Activated CD4-positive, alpha-beta T cell treated with anti-CD3 and anti-CD28 coated beads, Interleukin-10, Interleukin-2, amounts not matched to agents 100 ng/mL and 50 ng/mL, durations not matched to agents 16 hours and 8 hours (primary cell): ENCODE results near the gene COLEC12.
"Not testable (repeated sequence)": the region's sequence is repeated elsewhere in the genome, so short reads cannot be mapped to it uniquely, and the experiment has no call there.

ENCODE experiments used
- DNase-seq: peaks from one replicate; pipeline ENCODE4 v3.0.0-alpha.2; 2020

Gene COLEC12

DNA sequence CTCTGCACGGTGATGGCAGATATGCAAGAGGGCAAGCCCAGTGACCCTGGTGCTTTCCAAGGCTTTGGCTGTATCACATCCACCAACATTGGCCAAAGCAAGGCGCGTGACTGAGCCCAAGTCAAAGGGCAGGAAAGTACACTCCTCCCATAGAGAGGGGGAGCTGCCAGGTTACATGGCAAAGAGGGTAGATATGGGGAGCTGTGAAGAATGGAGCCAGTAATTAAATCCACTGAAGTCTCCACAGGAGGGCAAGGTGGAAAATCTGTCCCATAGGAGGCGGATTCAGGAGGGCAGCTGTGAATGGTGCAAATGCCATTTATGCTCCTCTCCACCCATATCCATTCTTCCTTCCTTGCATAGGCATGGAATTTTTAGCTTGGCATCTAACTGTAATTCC is 188.1 kb downstream of the COLEC12 start:
- DNase-seq = no peak

DNA sequence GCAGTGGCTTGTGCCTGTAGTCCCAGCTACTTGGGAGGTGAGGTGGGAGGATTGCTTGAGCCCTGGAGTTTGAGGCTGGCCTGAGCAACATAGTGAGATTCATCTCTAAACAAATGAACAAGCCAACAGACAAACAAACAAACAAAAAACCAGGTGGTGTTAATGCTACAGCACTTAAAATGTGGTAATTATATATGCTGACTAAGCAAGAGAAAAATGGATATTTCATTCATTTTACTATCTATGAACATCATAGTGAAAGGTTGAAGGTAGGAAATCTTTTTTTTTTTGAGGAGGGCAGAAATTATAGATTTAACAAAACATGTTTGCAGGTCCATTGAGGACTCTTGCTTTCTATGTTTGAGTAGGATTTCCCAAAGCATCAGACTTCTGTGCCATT is 190.5 kb downstream of the COLEC12 start:
- DNase-seq = no peak

DNA sequence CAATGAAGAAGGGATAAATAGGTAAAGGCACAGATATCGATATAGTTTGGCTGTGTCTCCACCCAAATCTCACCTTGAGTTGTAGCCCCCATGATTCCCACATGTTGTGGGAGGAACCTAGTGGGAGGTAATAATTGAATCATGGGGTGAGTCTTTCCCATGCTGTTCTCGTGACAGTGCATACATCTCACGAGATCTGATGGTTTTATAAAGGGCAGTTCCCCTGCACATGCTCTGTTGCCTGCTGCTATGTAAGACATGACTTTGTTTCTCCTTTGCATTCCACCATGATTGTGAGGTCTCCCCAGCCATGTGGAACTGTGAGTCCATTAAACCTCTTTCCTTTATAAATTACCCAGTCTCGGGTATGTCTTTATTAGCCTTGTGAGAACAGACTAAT is 192.4 kb downstream of the COLEC12 start:
- not testable (repeated sequence) for DNase-seq

DNA sequence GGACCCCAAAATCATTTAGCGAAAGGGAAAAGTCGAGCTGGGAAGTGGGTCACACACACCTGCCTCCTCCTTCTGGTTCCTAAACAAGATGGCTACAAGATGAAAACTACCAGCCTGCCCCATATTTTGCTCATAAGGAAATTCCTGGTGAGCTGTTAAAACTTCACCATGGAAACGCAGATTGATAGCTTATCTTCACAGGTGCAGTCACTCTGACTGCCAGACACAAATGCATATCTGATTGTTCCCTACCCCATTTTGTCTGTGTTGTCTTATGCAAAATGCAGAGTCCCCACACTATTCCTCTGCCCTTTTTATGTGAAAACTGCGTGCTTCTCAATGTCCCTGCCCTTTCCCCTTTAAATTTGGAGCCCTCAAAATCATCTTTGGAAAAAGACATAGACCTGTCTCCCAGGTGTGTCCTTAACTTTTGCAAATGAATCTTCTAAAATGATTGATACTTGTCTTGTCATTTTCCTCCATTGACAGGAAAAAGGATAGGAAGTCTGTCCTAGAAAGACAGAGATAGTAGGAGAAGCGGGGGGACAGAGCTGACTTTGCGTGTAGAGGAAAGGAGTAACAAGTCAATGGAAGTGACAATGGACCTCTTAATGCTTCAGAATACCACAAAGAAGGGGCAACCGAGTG is 193.8 kb downstream of the COLEC12 start:
- no peak for DNase-seq

DNA sequence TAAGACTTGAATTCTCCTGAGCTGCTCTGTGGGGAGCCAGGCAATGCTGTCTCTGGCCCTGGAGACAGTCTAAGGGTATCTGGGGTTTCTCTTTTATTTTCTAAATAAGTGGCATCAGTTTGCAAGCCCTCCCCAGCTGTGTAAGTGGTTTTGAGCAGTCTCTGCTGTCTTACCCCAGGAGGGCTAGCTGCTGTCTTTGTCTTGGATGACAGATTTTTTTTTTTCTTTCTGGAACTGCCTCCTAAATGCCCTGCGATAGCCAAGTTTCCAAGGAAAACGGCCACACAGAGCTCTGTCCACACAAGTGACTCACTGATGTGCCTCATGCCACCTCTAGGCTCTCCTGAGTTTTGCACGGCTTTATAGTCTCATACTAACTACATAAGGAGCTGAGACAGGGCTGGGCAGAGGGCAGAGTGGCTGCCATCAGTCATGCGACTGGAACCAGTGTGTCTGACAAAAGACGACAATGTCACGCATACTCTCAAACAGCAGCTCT is 195.4 kb downstream of the COLEC12 start:
- DNase-seq = no peak

DNA sequence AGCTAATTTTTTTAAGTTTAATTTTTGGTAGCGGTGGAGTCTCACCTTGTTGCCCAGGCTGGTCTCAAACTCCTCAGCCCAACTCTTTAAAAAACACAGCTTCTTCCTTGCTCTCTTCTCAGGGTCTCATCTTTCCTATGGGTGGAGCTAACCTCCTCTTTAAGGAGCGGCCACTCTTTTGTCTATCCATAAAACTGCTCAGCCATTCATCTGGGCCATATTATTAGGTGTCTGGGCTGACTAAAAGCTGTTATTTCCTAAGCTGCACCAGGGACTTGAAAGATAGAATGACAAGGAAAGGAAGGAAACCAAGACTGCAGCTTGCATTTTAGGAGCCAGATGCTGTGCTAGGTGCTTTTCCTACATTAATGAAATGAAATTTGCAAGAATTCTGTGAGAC is 196.9 kb downstream of the COLEC12 start:
- DNase-seq = no peak

DNA sequence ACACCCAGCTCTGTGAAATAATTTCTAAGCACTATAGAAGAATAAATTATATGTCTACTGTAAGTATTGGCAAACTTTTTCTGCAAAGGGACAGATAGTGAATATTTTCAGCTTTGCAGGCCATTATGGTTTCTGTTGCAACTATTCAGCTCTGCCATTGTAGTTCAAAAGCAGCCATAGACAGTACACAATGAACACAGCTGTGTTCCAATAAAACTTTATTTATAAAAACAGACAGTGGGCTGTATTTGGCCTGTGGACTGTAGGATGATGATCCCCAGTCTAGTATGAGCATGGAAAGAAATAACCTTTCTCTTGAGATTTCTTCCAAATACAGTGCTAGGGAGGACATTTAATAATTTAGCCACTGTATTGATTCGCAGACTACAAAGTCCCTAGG is 197.5 kb downstream of the COLEC12 start:
- no peak for DNase-seq

DNA sequence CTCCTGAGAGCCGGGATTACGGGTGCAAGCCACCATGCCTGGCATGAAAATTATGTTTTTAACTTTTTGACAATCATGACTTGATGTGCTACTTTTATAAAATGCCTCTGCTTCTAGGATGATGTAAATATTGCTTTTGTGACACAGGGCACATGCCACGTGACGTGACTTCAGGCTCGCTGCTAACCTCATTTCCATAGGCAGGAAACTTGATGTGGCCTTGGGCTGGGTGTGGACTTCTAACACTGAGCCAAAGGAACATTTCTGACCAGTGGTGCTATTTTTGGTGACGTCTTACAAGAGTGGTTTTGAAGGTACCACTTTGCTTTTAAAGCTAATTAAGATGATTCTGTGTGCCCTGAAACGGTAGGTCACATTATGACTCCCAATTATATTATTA is 198.4 kb downstream of the COLEC12 start:
- DNase-seq = no peak

DNA sequence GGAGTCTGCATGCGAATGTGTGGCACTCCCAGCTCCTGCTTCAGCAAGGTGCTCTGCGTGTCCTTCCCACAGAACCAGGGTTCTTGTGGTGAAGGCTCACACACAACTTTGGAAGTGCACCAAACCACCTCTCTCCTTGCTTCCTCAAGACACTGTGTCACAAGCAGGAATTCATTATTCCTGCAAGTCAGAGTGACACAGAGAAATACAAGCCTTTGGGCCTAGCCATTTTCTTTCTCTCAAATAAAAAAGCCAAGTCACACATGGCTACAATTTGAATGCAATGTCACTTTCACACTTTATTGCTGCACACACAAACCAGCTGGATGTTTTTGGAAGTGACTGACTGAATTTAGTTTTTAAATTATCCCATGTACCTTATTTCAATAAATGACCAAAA is 202.6 kb downstream of the COLEC12 start:
- DNase-seq = no peak

DNA sequence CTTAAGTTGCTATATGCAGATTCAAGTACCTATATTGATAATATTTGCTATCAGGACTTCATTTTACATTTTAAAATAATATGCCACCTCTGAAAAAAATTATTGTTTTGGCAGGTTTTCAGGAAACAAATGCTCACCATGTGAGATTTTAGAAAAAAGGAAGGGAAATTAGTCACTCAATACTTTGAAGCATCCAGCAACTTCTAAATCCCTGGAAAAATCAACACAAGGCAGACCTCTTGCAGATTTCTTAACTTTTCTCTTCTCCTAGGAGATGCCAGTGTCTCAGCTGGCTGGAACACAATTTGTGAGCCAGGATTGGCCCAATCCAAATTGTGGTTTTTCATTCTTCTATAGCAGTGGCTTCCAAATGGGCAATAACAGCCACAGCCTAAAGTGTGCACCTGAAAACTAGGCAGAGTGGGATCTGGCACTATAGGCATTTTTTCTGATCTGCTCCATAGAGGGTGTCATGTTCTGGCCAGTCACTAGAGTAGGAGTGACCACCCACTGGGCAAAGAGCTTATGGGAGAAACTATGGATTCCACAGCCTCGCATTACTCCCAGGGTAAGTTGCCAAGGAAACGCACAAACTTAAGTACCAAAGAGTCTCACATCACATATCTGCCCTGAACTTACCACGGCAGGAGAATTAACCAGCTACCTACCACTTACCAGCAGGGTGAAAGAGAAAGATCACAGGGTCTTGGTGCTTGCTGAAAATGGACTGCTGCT is 204.6 kb downstream of the COLEC12 start:
- DNase-seq = no peak

DNA sequence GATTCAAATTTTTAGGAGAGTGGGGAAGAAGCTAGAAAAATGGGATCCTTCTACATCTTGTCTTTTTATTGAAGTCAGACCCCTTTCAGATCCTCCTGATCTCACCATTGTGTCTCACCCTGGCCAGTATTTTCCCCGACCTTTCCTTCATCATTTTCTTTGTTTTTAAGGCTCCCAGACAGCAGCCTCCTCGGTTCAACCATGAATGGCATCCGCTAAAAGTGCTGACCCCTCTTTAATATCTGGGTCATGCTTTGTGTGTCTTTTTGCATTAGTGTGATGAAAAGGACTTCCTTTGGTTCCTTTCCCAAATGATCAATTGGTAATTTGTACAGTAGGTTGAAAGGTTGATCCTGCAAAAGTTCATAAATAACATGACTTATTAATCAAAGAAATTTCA is 205.9 kb downstream of the COLEC12 start:
- DNase-seq = no peak

DNA sequence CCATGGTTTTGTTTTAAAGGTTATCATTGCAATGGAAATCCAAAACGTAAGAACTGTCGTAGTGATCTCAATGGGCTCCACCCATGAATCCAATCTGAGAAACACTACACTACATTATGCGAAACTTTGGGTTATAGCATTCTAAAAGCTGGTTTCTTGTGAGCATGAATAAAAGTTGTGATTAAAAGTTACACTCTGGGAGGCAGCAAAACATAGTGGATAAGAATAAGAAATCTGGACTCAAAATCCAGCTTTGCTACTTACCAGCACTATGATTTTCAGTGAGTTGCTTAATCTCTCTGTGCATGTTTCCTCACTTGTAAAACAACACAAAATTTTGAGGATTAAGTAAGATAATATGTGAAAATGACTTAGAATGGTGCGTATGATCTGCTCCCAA is 207.0 kb downstream of the COLEC12 start:
- DNase-seq = no peak

DNA sequence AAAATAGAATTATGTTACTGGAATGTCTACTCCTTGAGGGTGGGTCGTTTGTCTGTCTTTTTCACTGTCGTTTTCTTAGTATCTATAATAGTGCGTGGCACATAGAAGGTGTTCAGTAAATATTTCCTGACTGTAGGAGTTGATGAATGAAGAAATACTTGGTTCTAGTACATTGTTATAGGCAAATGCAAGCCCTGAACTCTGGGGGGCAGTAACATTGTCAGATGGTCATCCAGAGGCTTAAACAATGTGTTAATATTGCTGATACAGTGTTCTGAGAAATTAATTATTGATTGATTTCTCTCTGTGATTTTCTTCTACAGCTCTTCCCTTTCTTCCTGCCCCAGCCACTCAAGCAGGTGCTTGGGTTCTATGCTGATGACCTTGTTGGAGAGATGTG is 208.2 kb downstream of the COLEC12 start:
- DNase-seq = no peak

DNA sequence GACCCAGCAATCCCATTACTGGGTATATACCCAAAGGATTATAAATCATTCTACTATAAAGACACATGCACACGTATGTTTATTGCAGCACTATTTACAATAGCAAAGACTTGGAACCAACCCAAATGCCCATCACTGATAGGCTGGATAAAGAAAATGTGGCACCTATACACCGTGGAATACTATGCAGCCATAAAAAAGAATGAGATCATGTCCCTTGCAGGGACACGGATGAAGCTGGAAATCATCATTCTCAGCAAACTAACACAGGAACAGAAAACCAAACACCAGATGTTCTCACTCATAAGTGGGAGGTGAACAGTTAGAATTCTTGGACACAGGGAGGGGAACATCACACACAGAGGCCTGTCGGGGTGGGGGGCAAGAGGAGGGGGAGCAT is 210.5 kb downstream of the COLEC12 start:
- DNase-seq = not testable (repeated sequence)

DNA sequence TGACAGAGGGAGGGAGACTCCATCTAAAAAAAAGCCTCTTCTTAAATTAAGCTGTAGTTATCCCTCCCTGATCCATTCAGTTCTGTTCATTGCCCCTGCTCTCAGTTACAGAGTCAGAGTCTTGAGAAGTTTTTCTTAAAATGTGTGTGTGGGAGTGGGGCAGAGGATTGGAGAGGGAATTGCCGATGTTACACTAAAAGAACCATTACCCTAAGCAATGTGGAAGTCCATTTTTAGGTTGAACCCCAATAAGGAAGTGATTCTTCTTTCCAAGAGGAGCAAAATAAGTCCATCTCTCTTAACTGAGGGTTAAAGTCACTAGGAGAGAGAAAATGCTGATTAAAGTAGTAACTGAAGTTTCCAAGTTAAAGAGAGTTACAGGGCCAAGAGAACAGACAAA is 211.5 kb downstream of the COLEC12 start:
- no peak for DNase-seq

DNA sequence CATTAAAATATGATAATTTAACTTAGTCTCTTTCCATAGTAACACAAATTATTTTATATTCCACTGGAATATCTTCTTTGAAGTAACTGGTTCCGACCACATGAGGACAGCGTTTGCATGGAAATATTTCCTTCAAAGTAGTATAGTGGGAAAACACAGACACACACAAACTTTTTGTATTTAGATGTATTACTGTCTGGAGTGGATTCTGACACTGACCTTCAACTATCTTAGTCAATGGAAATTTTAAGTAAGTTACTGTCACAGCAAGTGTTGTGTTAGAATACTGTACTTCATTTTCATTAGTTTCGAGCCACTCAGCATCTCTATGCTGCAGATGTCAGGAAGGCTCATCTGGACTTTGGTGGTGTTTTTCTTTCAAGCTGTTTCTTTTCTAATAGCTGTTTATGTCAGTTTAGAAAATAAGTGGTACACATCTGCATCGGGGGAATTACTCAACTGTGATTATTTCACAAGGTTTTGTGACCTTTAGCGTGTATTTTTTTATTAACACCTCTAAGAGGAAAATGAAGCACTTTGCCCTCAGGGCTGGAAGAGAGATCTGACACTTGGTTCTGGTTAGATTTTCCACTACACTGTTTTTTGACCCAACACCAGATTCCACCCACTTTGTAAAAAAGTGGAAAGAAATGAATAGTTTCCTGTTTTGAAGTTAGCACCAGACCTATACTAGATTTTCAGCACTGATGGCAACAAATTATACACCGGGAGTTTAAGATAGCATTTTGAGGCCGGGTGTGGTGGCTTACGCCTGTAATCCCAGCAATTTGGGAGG is 213.8 kb downstream of the COLEC12 start:
- DNase-seq = no peak

DNA sequence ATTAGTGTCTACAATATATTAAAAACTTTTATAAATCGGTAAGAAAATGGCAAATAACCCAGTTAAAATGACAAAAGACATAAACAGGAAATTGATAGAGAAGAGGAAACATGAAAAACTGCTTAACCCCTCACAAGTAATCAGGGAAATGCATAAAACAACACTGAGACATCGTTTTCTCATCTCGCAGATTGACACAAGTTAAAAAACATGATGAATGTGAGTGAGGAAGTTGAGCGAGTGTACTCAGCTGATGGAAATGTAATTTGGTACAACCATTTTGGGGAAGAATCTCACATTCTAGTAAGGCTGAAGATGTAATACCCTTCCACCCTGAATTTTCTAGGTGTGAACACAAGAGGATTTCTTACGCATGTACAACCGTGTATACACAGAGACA is 214.7 kb downstream of the COLEC12 start:
- no peak for DNase-seq

DNA sequence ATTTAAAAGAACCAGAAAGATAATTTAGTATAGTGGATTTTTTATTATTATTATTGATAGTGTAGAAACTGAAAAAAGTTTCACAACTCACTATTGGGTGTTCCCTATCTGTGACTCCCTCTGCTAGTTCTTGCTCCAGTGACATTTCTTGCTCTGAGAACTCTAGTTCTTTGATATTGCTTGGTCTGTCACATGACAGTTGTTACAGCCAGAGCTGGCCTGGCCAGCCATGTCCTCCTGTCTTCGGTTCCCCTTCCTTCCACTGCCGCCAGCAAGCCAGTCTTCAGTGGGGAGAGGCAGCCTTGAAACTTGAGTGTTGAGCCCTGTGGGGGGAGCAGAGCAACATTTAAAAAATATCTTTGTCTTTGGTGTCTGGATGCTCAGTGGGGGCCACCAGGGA is 225.0 kb downstream of the COLEC12 start:
- DNase-seq = no peak

DNA sequence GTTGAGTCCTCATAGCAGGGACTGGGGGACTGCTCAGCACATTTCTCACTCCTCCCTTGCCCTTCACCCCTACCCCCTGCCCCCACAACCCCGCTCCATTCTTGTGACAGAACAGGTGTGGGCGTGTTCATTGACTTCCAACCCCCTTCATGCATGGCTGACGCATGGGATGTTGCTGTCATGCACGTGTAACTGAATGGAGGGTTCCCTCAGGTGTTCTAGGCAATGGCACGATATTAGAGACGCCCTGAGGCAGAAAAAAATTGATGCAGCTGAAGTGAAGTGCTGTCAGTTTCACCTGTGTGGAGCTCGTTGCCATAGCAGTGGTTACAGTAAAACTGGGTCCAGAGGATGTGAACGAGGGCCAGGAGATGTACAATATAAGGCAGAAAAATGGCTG is 226.2 kb downstream of the COLEC12 start:
- no peak for DNase-seq

DNA sequence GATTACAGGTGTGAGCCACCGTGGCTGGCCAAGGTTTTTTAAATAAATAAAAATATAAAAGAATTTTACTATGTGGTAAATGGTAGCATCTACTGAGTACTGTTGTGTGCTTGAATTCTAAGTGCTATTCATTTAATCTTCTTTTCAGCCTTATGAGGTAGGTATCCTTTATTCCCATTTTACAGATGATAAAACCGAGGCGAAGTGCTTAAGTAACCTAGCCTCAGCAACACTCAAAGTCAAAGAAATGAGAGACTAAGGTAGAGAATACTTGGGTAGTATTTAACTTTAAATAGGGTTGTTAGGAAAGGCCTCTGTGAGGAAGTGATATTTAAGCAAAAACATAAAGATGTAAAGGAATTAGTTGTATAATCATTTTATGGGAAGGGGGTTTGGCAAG is 227.0 kb downstream of the COLEC12 start:
- DNase-seq = no peak

DNA sequence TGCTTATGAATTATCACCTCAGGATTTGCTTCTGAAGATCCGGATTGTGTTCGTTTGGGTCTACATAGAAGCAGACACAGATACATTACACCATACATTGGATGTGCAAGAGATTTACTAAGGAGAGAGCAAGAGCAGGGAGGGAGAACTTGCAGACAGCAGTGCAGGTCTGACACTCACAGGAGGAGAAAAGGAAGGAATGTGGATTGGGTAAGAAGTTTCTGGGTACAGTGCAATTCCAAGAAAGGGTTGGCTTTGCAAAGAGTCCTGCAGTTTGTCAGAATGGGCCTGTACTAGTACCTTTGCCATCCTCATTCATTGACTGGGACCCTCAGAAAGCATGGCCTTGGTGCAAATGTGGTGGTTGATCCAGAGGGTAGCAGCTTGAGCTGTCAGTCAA is 227.9 kb downstream of the COLEC12 start:
- no peak for DNase-seq

DNA sequence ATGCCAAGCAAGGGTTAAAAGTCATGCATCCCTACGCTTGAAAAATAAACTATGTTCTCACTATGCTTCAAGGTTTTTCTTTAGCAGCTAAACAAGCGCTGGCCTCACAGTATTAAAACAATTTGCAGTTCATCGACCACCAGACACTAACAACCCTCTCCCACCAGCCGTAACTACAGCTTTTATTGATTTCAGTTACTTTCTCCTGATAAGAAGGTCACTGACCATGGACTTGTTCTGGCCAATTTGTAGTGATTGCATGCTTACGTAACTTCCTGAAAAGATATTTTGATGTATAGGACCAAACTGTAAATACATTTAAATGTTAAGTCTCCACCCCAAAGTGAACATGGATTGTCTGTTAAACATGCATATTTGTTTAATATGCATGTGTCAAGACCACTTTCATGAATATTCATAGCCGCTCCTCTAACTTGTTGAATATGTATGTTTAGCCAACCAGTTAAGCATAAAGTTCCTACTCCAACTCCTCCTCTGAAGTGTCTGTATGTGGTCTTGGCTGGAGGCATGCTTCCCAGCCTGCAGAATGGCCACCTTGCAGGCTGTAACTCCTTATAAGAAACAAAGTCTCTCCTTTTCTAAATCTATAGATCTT is 230.9 kb downstream of the COLEC12 start:
- no peak for DNase-seq
